Loucy (cell line): ENCODE data around the gene NUP214.
A peak's percentile ranks its signal among the peaks of the same experiment; 100 is the strongest.

Experiments
- H2AFZ ChIP-seq: fragments of 200-600 bp; sonication (generic); 2 replicates; pipeline ENCODE4 v1.6.0; 2016; ENCODE audit warnings: antibody characterized with exemption, mild to moderate bottlenecking, low read length, moderate library complexity
- H3F3A ChIP-seq: fragments of 200-600 bp; 2 replicates; pipeline ENCODE4 v1.6.0; 2016; ENCODE audit warnings: antibody characterized with exemption, low read depth, mild to moderate bottlenecking
- H3K27me3 ChIP-seq: fragments of 200-600 bp; sonication (generic); 2 replicates; pipeline ENCODE4 v1.6.1; 2014; ENCODE audit warnings: low read length, mild to moderate bottlenecking; ENCODE audit not compliant: insufficient read depth, poor library complexity, severe bottlenecking
- H3K36me3 ChIP-seq: fragments of 200-600 bp; sonication (generic); 2 replicates; pipeline ENCODE4 v1.6.1; 2016; ENCODE audit warnings: low read length; ENCODE audit not compliant: insufficient read depth
- H3K4me1 ChIP-seq: fragments of 200-600 bp; sonication (generic); 2 replicates; pipeline ENCODE4 v1.5.1; 2014; ENCODE audit warnings: low read length, mild to moderate bottlenecking; ENCODE audit not compliant: insufficient read depth, poor library complexity, severe bottlenecking
- H3K4me2 ChIP-seq: fragments of 200-600 bp; sonication (generic); 2 replicates; pipeline ENCODE4 v1.6.0; 2014; ENCODE audit warnings: antibody characterized with exemption, low read length, low read depth, mild to moderate bottlenecking; ENCODE audit not compliant: poor library complexity, severe bottlenecking
- H3K4me3 ChIP-seq: fragments of 200-600 bp; sonication (generic); 2 replicates; pipeline ENCODE4 v1.5.1; 2014; ENCODE audit warnings: low read length, mild to moderate bottlenecking, mixed read lengths; ENCODE audit not compliant: poor library complexity, severe bottlenecking
- H3K79me2 ChIP-seq: fragments of 200-600 bp; sonication (generic); 2 replicates; pipeline ENCODE4 v1.6.1; 2014; ENCODE audit warnings: low read length; ENCODE audit not compliant: insufficient read depth
- H3K9ac ChIP-seq: fragments of 200-600 bp; sonication (generic); 2 replicates; pipeline ENCODE4 v1.6.0; 2014; ENCODE audit warnings: mild to moderate bottlenecking, low read depth, low read length, moderate library complexity; ENCODE audit not compliant: poor library complexity, severe bottlenecking
- H3K9me2 ChIP-seq: fragments of 200-600 bp; sonication (generic); replicated peaks from 2 replicates; pipeline ENCODE4 v1.6.1; 2016; ENCODE audit warnings: low read depth, low read length, mixed read lengths
- H3K9me3 ChIP-seq: fragments of 200-600 bp; sonication (generic); 2 replicates; pipeline ENCODE4 v1.6.1; 2014; ENCODE audit warnings: mild to moderate bottlenecking, antibody characterized with exemption, low read length, low read depth; ENCODE audit not compliant: insufficient read depth
- H4K20me1 ChIP-seq: fragments of 200-600 bp; sonication (generic); 2 replicates; pipeline ENCODE4 v1.6.0; 2014; ENCODE audit warnings: antibody characterized with exemption, low read length, mild to moderate bottlenecking; ENCODE audit not compliant: insufficient read depth, poor library complexity, severe bottlenecking
- EZH2phosphoT487 ChIP-seq: fragments of 200-600 bp; IDR thresholded peaks from 2 replicates; pipeline ENCODE4 v1.6.1; 2018; ENCODE audit warnings: antibody characterized with exemption, mild to moderate bottlenecking, moderate library complexity, borderline replicate concordance
- TF ChIP-seq, protein P1 (sequence below): fragments of 200-600 bp; sonication (generic); conservative IDR thresholded peaks from 2 replicates; pipeline ENCODE4 v1.5.1; 2014; ENCODE audit warnings: mild to moderate bottlenecking, antibody characterized with exemption, low read length

The NUP214 gene

GRCh38 chr9:131237931-131238401 lies 112.6 kb downstream of the NUP214 start:
- Histone ChIP-seq H3K9ac (peak overlapping the region; percentile 75), H3K9me2 (no peaks in the 10 kb centered on the region), H3K4me1 (peaks cover 27% of the 10 kb centered on the region), H3K79me2 (no peaks in the 10 kb centered on the region), H3F3A (peaks cover 5% of the 10 kb centered on the region; the same call in 1 of the 2 replicates), H3K9me3 (no peaks in the 10 kb centered on the region), H4K20me1 (no peaks in the 10 kb centered on the region), H3K27me3 (no peaks in the 10 kb centered on the region), H3K4me2 (peak overlapping the region; percentile 72), H3K36me3 (peaks cover 29% of the 10 kb centered on the region; the same call in 1 of the 2 replicates), H2AFZ (peak overlapping the region; percentile 55; the same call in 1 of the 2 replicates), H3K4me3 (peak overlapping the region; percentile 56)
- TF ChIP-seq, protein P1, sequence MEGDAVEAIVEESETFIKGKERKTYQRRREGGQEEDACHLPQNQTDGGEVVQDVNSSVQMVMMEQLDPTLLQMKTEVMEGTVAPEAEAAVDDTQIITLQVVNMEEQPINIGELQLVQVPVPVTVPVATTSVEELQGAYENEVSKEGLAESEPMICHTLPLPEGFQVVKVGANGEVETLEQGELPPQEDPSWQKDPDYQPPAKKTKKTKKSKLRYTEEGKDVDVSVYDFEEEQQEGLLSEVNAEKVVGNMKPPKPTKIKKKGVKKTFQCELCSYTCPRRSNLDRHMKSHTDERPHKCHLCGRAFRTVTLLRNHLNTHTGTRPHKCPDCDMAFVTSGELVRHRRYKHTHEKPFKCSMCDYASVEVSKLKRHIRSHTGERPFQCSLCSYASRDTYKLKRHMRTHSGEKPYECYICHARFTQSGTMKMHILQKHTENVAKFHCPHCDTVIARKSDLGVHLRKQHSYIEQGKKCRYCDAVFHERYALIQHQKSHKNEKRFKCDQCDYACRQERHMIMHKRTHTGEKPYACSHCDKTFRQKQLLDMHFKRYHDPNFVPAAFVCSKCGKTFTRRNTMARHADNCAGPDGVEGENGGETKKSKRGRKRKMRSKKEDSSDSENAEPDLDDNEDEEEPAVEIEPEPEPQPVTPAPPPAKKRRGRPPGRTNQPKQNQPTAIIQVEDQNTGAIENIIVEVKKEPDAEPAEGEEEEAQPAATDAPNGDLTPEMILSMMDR, result no peak
- no peak for TF ChIP-seq EZH2phosphoT487

DNA sequence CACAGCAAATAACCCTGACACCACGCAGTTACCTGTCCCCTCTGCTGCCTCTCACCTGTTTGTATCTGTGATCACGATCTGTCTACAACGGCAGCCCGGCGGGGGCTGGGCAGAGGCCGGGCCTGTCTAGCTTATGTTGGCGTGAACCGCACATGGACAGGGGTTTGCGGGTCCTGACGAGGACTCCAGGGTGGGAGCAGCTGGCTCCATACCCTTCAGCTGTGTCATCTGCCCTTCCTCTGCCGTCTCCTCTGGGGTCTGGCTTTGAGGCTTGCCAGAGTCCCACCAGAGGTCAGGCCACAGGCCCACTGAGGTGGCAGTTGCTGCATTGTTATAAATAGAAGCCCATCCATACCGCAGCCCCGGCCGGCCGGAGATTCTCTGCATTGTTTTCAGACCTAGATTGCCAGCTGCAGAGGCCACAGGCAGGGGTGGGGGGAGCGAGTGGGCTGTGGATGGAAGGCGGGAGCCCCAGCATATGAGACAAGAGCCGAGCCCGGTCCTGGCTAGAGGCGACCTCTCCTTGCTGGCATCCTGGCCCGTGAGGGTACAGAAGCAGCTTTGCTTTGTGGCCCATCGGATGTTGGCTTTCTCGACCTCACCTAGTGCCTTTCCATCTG lies 113.1 kb downstream of the NUP214 start:
- Histone ChIP-seq H3K9ac (peak overlapping the region; percentile 75), H3K4me2 (peak overlapping the region; percentile 72)

DNA sequence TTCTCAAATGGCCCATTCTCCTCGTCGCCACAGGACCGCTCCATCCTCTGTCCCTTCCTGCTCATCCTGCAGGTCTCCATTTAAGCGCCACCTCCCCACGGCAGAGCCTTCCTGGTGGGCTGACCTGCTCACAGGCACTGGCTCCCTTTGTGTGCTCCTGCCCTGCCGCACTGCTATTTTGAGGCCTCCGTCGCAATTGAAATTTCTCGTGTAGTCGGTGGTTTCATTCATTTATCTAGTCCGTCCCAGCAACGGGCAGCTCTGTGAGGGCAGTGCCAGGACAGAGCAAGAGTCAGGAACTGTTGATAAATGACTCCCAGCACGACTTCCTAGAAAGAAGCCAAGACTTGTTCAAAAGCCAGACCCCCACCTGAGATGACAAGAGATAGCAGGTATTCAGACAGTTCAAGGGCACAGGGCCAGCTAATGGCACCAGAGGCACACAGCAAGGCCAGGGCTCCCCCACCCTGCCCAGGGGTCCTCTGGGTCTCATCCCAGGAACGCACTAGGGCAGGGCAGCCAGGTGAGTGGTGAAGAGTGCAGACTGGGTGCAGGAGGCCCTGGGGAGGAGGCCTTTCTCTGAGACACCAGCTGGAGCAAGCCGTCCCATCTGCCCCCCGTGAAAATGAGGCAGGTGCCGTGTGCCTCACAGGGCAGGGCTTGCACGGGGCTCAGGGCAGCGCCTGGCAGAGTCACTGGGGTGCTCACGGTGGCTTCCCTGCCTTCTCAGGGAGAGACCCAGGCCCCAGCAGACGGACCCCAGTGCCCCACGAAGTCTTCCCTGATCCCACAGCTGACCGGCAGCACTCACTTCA lies 114.0 kb downstream of the NUP214 start:
- no peak for TF ChIP-seq EZH2phosphoT487
- TF ChIP-seq, protein P1, result no peak
- no peak overlapping the region for H3K4me2 ChIP-seq
- H3K9me2 ChIP-seq, result no peaks in the 10 kb centered on the region
- no peaks in the 10 kb centered on the region for H3K27me3 ChIP-seq
- peaks cover 17% of the 10 kb centered on the region; the same call in 1 of the 2 replicates for H3K36me3 ChIP-seq
- H3K79me2 ChIP-seq, result no peaks in the 10 kb centered on the region
- peaks cover 27% of the 10 kb centered on the region for H3K4me1 ChIP-seq
- H3K9ac ChIP-seq, result peak overlapping the region; percentile 75
- no peaks in the 10 kb centered on the region for H4K20me1 ChIP-seq
- H3K9me3 ChIP-seq, result no peaks in the 10 kb centered on the region
- peaks cover 5% of the 10 kb centered on the region; the same call in 1 of the 2 replicates for H3F3A ChIP-seq
- H3K4me3 ChIP-seq, result no peak overlapping the region
- H2AFZ ChIP-seq, result no peak overlapping the region

More for the DNA sequence above, 113.1 kb downstream of the NUP214 start:
- H3K27me3 ChIP-seq, result no peaks in the 10 kb centered on the region
- no peak for TF ChIP-seq EZH2phosphoT487
- TF ChIP-seq, protein P1, result no peak
- peaks cover 5% of the 10 kb centered on the region; the same call in 1 of the 2 replicates for H3F3A ChIP-seq
- peak overlapping the region; percentile 56 for H3K4me3 ChIP-seq
- no peaks in the 10 kb centered on the region for H3K79me2 ChIP-seq
- peaks cover 25% of the 10 kb centered on the region; the same call in 1 of the 2 replicates for H3K36me3 ChIP-seq
- H2AFZ ChIP-seq, result peak overlapping the region; percentile 55; the same call in 1 of the 2 replicates
- H3K4me1 ChIP-seq, result peaks cover 27% of the 10 kb centered on the region
- no peaks in the 10 kb centered on the region for H4K20me1 ChIP-seq
- no peaks in the 10 kb centered on the region for H3K9me3 ChIP-seq
- no peaks in the 10 kb centered on the region for H3K9me2 ChIP-seq
